ENCODE results near the gene GPHN.

GPHN gene

GRCh38 chr14:67186789-67187584, 679.0 kb downstream of the GPHN start:
- no peak for TF ChIP-seq TAF1 (IDR thresholded peaks at IDR 0.05; ENCODE audit: borderline replicate concordance, insufficient read depth, low read length)
- TF ChIP-seq POLR2AphosphoS5 (IDR thresholded peaks at IDR 0.05; ENCODE audit: low read depth, low read length): no peak
- TF ChIP-seq REST (IDR thresholded peaks at IDR 0.05; ENCODE audit: insufficient read depth in 1 of 2, low read depth in 2 of 2, low read length in 2 of 2): no peak
- no peak for TF ChIP-seq SIN3A (IDR thresholded peaks at IDR 0.05; ENCODE audit: borderline replicate concordance, insufficient read depth, low read length)
- TF ChIP-seq FOXP2 (optimal IDR thresholded peaks at IDR 0.05; ENCODE audit: borderline replicate concordance, extremely low read depth, extremely low read length, insufficient read depth): no peak

GRCh38 chr14:67187826-67188225, 679.9 kb downstream of the GPHN start:
- TF ChIP-seq SIN3A (IDR thresholded peaks at IDR 0.05; ENCODE audit: borderline replicate concordance, insufficient read depth, low read length) (no peak), FOXP2 (optimal IDR thresholded peaks at IDR 0.05; ENCODE audit: borderline replicate concordance, extremely low read depth, extremely low read length, insufficient read depth) (no peak), REST (IDR thresholded peaks at IDR 0.05; ENCODE audit: insufficient read depth in 1 of 2, low read depth in 2 of 2, low read length in 2 of 2) (no peak), TAF1 (IDR thresholded peaks at IDR 0.05; ENCODE audit: borderline replicate concordance, insufficient read depth, low read length) (no peak), POLR2AphosphoS5 (IDR thresholded peaks at IDR 0.05; ENCODE audit: low read depth, low read length) (no peak)

- TF ChIP-seq FOXP2 (optimal IDR thresholded peaks at IDR 0.05; ENCODE audit: borderline replicate concordance, extremely low read depth, extremely low read length, insufficient read depth): no peak
- no peak for TF ChIP-seq REST (IDR thresholded peaks at IDR 0.05; ENCODE audit: insufficient read depth in 1 of 2, low read depth in 2 of 2, low read length in 2 of 2)
- no peak for TF ChIP-seq TAF1 (IDR thresholded peaks at IDR 0.05; ENCODE audit: borderline replicate concordance, insufficient read depth, low read length)
- no peak for TF ChIP-seq POLR2AphosphoS5 (IDR thresholded peaks at IDR 0.05; ENCODE audit: low read depth, low read length)
- TF ChIP-seq SIN3A (IDR thresholded peaks at IDR 0.05; ENCODE audit: borderline replicate concordance, insufficient read depth, low read length): no peak
Measured at GRCh38 chr14:67188326-67188725, 680.4 kb downstream of the GPHN start.

GRCh38 chr14:67191768-67192290, 683.9 kb downstream of the GPHN start:
- TF ChIP-seq POLR2AphosphoS5 (IDR thresholded peaks at IDR 0.05; ENCODE audit: low read depth, low read length): no peak
- no peak for TF ChIP-seq SIN3A (IDR thresholded peaks at IDR 0.05; ENCODE audit: borderline replicate concordance, insufficient read depth, low read length)
- no peak for TF ChIP-seq REST (IDR thresholded peaks at IDR 0.05; ENCODE audit: insufficient read depth in 1 of 2, low read depth in 2 of 2, low read length in 2 of 2)
- TF ChIP-seq TAF1 (IDR thresholded peaks at IDR 0.05; ENCODE audit: borderline replicate concordance, insufficient read depth, low read length): no peak
- TF ChIP-seq FOXP2 (optimal IDR thresholded peaks at IDR 0.05; ENCODE audit: borderline replicate concordance, extremely low read depth, extremely low read length, insufficient read depth): no peak

Data from PFSK-1 (cell line).